ENCODE data around the gene GDF7. TPM values are rescaled to one million over a fixed set of nuclear protein-coding genes. Genes with fewer than 3 reads are reported as not detected.

The GDF7 gene
- total and polyA plus RNA-seq, 10 of the 15 experiments (the other 5 are each of a cell fraction or from before 2014, with no cell fraction given) = 0.02 to 0.11 (median 0.04) TPM; not detected in 1

DNA sequence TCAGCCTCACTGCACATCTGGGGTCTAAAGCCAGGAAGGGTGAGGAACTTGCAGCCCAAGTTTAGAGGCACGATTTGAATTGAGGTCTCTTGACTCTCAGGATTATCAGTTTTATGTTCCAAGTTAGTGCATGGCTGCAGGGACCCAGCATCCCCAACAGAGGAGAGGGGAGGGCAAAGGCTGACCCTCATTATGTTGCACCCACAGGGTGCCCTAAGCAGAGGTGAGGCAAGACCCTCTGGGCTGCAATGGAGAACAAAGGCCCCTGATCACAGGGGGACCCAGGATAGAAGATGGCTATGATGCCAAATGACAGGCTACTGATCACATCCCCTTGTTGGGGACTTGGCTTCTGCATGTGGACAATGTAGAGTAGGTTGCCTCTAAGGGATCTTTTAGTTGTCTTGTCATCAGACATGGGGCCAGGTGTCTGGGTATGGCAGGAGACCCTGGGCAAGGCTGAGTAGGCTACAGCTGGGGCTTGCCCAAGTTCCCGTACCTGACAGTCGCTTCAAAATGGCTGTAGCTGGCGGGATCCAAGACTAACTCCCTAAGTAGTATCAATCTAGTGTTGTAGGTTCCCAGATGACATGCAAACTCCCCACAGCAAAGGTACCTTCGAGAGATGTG, 4.5 kb upstream of the GDF7 start:
- 48% methylated on average over 5 of the region's 5 CpGs for WGBS (ENCODE audit: insufficient coverage, insufficient replicate concordance, low lambda C conversion rate, missing lambda C conversion rate)
- Histone ChIP-seq H3K36me3 (ENCODE audit: control insufficient read depth in 2 of 2, insufficient read depth in 2 of 2, low read length in 1 of 2) (no peaks in the 10 kb centered on the region), H3K4me3 (no peak overlapping the region), H4K20me1 (ENCODE audit: control insufficient read depth, insufficient read depth) (0 out of 2 replicates have a peak, but pooled peaks cover 2% of the 10 kb centered on the region), H3K9ac (ENCODE audit: control insufficient read depth, insufficient read depth, low read length) (no peak overlapping the region), H3K9me3 (replicated peaks; ENCODE audit: control insufficient read depth, insufficient read depth, low read length) (no peaks in the 10 kb centered on the region), H2AFZ (ENCODE audit: control insufficient read depth, low read depth, low read length) (no peak overlapping the region), H3K27ac (ENCODE audit: control insufficient read depth, insufficient read depth) (no peak overlapping the region), H3K4me1 (ENCODE audit: control insufficient read depth, insufficient read depth, low read length) (peaks cover 13% of the 10 kb centered on the region; the same call in 1 of the 2 replicates), H3K4me2 (ENCODE audit: control insufficient read depth, insufficient read depth) (no peak overlapping the region), H3K27me3 (replicated peaks in 1 of 2; ENCODE audit: control insufficient read depth in 2 of 2, insufficient read depth in 2 of 2, low read length in 1 of 2) (peaks cover 7 to 21% of the 10 kb centered on the region in 2 experiments), H3K79me2 (ENCODE audit: control insufficient read depth, insufficient read depth, low read length) (no peaks in the 10 kb centered on the region)
- intact Hi-C loops (cut with micrococcal nuclease; ENCODE audit: unreplicated experiment) = no loop called here
- TF ChIP-seq NBN (IDR thresholded peaks at IDR 0.05) (no peak), SIN3A (IDR thresholded peaks at IDR 0.05; ENCODE audit: low read depth, low read length) (no peak)
- TF ChIP-seq, protein P1, sequence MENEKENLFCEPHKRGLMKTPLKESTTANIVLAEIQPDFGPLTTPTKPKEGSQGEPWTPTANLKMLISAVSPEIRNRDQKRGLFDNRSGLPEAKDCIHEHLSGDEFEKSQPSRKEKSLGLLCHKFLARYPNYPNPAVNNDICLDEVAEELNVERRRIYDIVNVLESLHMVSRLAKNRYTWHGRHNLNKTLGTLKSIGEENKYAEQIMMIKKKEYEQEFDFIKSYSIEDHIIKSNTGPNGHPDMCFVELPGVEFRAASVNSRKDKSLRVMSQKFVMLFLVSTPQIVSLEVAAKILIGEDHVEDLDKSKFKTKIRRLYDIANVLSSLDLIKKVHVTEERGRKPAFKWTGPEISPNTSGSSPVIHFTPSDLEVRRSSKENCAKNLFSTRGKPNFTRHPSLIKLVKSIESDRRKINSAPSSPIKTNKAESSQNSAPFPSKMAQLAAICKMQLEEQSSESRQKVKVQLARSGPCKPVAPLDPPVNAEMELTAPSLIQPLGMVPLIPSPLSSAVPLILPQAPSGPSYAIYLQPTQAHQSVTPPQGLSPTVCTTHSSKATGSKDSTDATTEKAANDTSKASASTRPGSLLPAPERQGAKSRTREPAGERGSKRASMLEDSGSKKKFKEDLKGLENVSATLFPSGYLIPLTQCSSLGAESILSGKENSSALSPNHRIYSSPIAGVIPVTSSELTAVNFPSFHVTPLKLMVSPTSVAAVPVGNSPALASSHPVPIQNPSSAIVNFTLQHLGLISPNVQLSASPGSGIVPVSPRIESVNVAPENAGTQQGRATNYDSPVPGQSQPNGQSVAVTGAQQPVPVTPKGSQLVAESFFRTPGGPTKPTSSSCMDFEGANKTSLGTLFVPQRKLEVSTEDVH (IDR thresholded peaks at IDR 0.05; ENCODE audit: low read depth, partially characterized antibody) = no peak
- TF ChIP-seq, protein P2, sequence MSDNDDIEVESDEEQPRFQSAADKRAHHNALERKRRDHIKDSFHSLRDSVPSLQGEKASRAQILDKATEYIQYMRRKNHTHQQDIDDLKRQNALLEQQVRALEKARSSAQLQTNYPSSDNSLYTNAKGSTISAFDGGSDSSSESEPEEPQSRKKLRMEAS (IDR thresholded peaks at IDR 0.05; ENCODE audit: low read depth, low read length) = no peak
- TF ChIP-seq, protein P3, sequence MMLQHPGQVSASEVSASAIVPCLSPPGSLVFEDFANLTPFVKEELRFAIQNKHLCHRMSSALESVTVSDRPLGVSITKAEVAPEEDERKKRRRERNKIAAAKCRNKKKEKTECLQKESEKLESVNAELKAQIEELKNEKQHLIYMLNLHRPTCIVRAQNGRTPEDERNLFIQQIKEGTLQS (IDR thresholded peaks at IDR 0.05; ENCODE audit: borderline replicate concordance, extremely low read depth, low read depth, low read length) = no peak
- ATAC-seq = no peak
- BruUV-seq (replicated peaks) = no TSS peak
- CTCF ChIA-PET = interaction anchor here (0.6 to 6.8 kb wide), 20 partner anchors 11 to 655 kb away, joined by 3 to 218 read pairs (median 6); partner anchors contain the start of gene HS1BP3
- SMC1A ChIA-PET (ENCODE audit: uncharacterized antibody, unreplicated experiment) = interaction anchor here (0.8 to 5.5 kb wide), 5 partner anchors 11 to 376 kb away, joined by 3 to 101 read pairs (median 3); partner anchors contain the start of gene LDAH
- in situ Hi-C loops (cut with MboI) = loop anchor here (5.0 to 25.0 kb wide), 2 partner anchors 300 to 450 kb away; partner anchors contain the start of gene TDRD15
- FAIRE-seq = no peak
- POLR2A ChIA-PET = no interaction called here
- no peak for DNase-seq (ENCODE audit: low read depth, low spot score)
- RAD21 ChIA-PET (ENCODE audit: unreplicated experiment) = interaction anchor here (0.6 to 2.9 kb wide), 6 partner anchors 12 to 655 kb away, joined by 3 to 68 read pairs (median 6); partner anchors contain the start of gene HS1BP3
